HCT116 (cell line): ENCODE results near the gene GAL. TPM values are rescaled to one million over a fixed set of nuclear protein-coding genes. Genes with fewer than 3 reads are reported as not detected.

Experiments
- ATAC-seq: fragments of 200-7000 bp; cut with Tn5 transposase; 2 replicates; pipeline ENCODE4 v1.9.1; 2020; ENCODE audit warnings: mild to moderate bottlenecking, moderate library complexity
- BruUV-seq: library from RNA; stranded (reverse); fragments of 400-500 nt; replicated peaks from 2 replicates; lab custom pipeline; 2021; lab: Mats Ljungman, UMichigan
- CTCF ChIA-PET: fragments of 300-600 bp; sonication (Branson Sonifier 250); formaldehyde crosslinking; loops from one replicate; lab custom pipeline; 2021; ENCODE audit warnings: antibody characterized with exemption; lab: Charles Lee
- POLR2A ChIA-PET: fragments of 300-600, 350-600 bp; sonication (Branson Sonifier 250); formaldehyde crosslinking; loops from one replicate; lab custom pipeline; 2021; ENCODE audit warnings: antibody characterized with exemption; lab: Charles Lee
- RAD21 ChIA-PET, 2 experiments: fragments of 300-600 bp; sonication (Branson Sonifier 250); formaldehyde crosslinking; loops; one replicate each; lab custom pipeline; 2023; ENCODE audit warnings: low total read pairs in 2 of 2; ENCODE audit not compliant: uncharacterized antibody in 2 of 2, unreplicated experiment in 2 of 2, low non-redundant PET in 1 of 2; lab: Charles Lee
- DNase-seq: peaks from one replicate; pipeline ENCODE4 v3.0.0-alpha.2; 2010; ENCODE audit warnings: low read depth, low spot score
- H2AFZ ChIP-seq: fragments of 200-600 bp; shearing (Covaris generic), sonication (generic); 2 replicates; pipeline ENCODE4 v1.6.1; 2017; ENCODE audit warnings: low read depth, mixed run types, mixed read lengths, antibody characterized with exemption, low read length; ENCODE audit not compliant: poor library complexity, severe bottlenecking
- H3K27ac ChIP-seq: 2 replicates; pipeline ENCODE4 v1.5.1; 2012; ENCODE audit warnings: low read depth, low read length
- H3K27me3 ChIP-seq: fragments of 200-600 bp; sonication (generic); 2 replicates; pipeline ENCODE4 v1.6.1; 2016; ENCODE audit warnings: mixed run types, low read length, mixed read lengths; ENCODE audit not compliant: insufficient read depth
- H3K36me3 ChIP-seq, 2 experiments: fragments of 200-500 bp in 1 of 2; fragments of 200-600 bp in 1 of 2; sonication (Bioruptor generic) in 1 of 2; sonication (generic) in 1 of 2; 2 replicates each; pipeline versions ENCODE4 v1.5.1 to v1.6.1; 2014 to 2016; ENCODE audit warnings: low read length in 2 of 2, inconsistent platforms in 1 of 2, mixed read lengths in 1 of 2, mixed run types in 1 of 2; ENCODE audit not compliant: insufficient read depth in 2 of 2, control insufficient read depth in 1 of 2
- H3K4me1 ChIP-seq, 2 experiments: fragments of 200-600 bp in 1 of 2; sonication (generic) in 1 of 2; 2 replicates each; pipeline versions ENCODE4 v1.5.1 to v1.6.1; 2012 to 2017; ENCODE audit warnings: low read length in 2 of 2, inconsistent platforms in 1 of 2, mild to moderate bottlenecking in 1 of 2, mixed read lengths in 1 of 2, mixed run types in 1 of 2, moderate library complexity in 1 of 2; ENCODE audit not compliant: insufficient read depth in 2 of 2, control insufficient read depth in 1 of 2
- H3K4me2 ChIP-seq: fragments of 200-600 bp; sonication (generic); 2 replicates; pipeline ENCODE4 v1.6.1; 2017; ENCODE audit warnings: mixed run types, low read length, mixed read lengths
- H3K4me3 ChIP-seq, 2 experiments: fragments of 200-600 bp in 1 of 2; sonication (generic) in 1 of 2; replicated peaks in 1 of 2; 2 replicates each; pipeline ENCODE4 v1.5.1; 2011 to 2016; ENCODE audit warnings: low read length in 2 of 2, control low read depth in 1 of 2, low read depth in 1 of 2, mild to moderate bottlenecking in 1 of 2, mixed read lengths in 1 of 2, mixed run types in 1 of 2
- H3K79me2 ChIP-seq: fragments of 200-600 bp; sonication (generic); 2 replicates; pipeline ENCODE4 v1.6.1; 2017; ENCODE audit warnings: mild to moderate bottlenecking, mixed run types, low read length, moderate library complexity, mixed read lengths; ENCODE audit not compliant: insufficient read depth
- H3K9ac ChIP-seq: fragments of 200-600 bp; sonication (generic); 2 replicates; pipeline ENCODE4 v1.6.1; 2016; ENCODE audit warnings: low read length, mixed read lengths
- H3K9me2 ChIP-seq: fragments of 200-600 bp; sonication (generic), shearing (Covaris generic); 2 replicates; pipeline ENCODE4 v1.6.1; 2017; ENCODE audit warnings: mixed run types, mild to moderate bottlenecking, moderate library complexity; ENCODE audit not compliant: insufficient read depth
- H3K9me3 ChIP-seq, 2 experiments: fragments of 200-500 bp in 1 of 2; fragments of 200-600 bp in 1 of 2; sonication (Bioruptor generic) in 1 of 2; sonication (generic) in 1 of 2; 2 replicates each; pipeline ENCODE4 v1.6.1; 2014 to 2017; ENCODE audit warnings: low read length in 2 of 2, mixed read lengths in 2 of 2, inconsistent platforms in 1 of 2, low read depth in 1 of 2, mild to moderate bottlenecking in 1 of 2, mixed run types in 1 of 2, moderate library complexity in 1 of 2; ENCODE audit not compliant: control insufficient read depth in 1 of 2, insufficient read depth in 1 of 2
- H4K20me1 ChIP-seq: fragments of 200-600 bp; sonication (generic), shearing (Covaris generic); 2 replicates; pipeline ENCODE4 v1.6.1; 2017; ENCODE audit warnings: mixed run types, mild to moderate bottlenecking, moderate library complexity; ENCODE audit not compliant: insufficient read depth
- ELF1 ChIP-seq: IDR thresholded peaks from 2 replicates; pipeline ENCODE4 v1.6.1; 2012; ENCODE audit warnings: low read depth, borderline replicate concordance
- EZH2 ChIP-seq: fragments of 200-600 bp; sonication (generic); IDR thresholded peaks from 2 replicates; pipeline ENCODE4 v1.6.1; 2017; ENCODE audit warnings: antibody characterized with exemption, mixed run types
- POLR2AphosphoS5 ChIP-seq: IDR thresholded peaks from 2 replicates; pipeline ENCODE4 v1.6.1; 2011; ENCODE audit warnings: mild to moderate bottlenecking, low read depth, low read length, moderate library complexity
- RAD21 ChIP-seq: IDR thresholded peaks from 2 replicates; pipeline ENCODE4 v1.6.1; 2012; ENCODE audit warnings: low read depth, mild to moderate bottlenecking
- SP1 ChIP-seq: IDR thresholded peaks from 2 replicates; pipeline ENCODE4 v1.6.1; 2012; ENCODE audit warnings: low read depth
- SRF ChIP-seq: IDR thresholded peaks from 2 replicates; pipeline ENCODE4 v1.6.1; 2012; ENCODE audit warnings: low read depth
- YY1 ChIP-seq: IDR thresholded peaks from 2 replicates; pipeline ENCODE4 v1.6.1; 2011; ENCODE audit warnings: low read length, low read depth, moderate library complexity, mild to moderate bottlenecking; ENCODE audit not compliant: insufficient replicate concordance; ENCODE audit errors: extremely low read depth
- intact Hi-C: fragments of 100-400 bp; cut with micrococcal nuclease; formaldehyde crosslinking; loops from 2 replicates; pipeline ENCODE4 v1.10.0; 2022
- total RNA-seq: library from RNA; stranded (reverse); gene quantifications from one replicate; pipeline ENCODE4 v1.2.1, GENCODE V29; 2021; ENCODE audit not compliant: unreplicated experiment
- TF ChIP-seq, protein P1 (sequence below): IDR thresholded peaks from 2 replicates; pipeline ENCODE4 v1.6.1; 2012
- TF ChIP-seq, protein P2 (sequence below): IDR thresholded peaks from 2 replicates; pipeline ENCODE4 v1.6.1; 2011; ENCODE audit warnings: mild to moderate bottlenecking, low read length, moderate library complexity; ENCODE audit not compliant: insufficient replicate concordance; ENCODE audit errors: extremely low read depth
- TF ChIP-seq, protein P3 (sequence below): IDR thresholded peaks from 2 replicates; pipeline ENCODE4 v1.6.1; 2012; ENCODE audit warnings: low read depth

The GAL gene
- total RNA-seq, 1 experiment from 2014 or later = 83.1 TPM

- ATAC-seq (no peak), DNase-seq (no peak)
- H3K9me2 ChIP-seq = no peaks in the 10 kb centered on the region
- no peaks in the 10 kb centered on the region; a peak in 1 of 4 replicates for H3K9me3 ChIP-seq
- no peak overlapping the region for H3K4me2 ChIP-seq
- no TSS peak for BruUV-seq
- peaks cover 0 to 20% of the 10 kb centered on the region in 2 experiments; a peak in 1 of 4 replicates for H3K36me3 ChIP-seq
- no peak overlapping the region for H2AFZ ChIP-seq
- intact Hi-C loops = no loop called here
- H3K27me3 ChIP-seq = no peaks in the 10 kb centered on the region
- TF ChIP-seq, protein P1, sequence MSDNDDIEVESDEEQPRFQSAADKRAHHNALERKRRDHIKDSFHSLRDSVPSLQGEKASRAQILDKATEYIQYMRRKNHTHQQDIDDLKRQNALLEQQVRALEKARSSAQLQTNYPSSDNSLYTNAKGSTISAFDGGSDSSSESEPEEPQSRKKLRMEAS = no peak
- TF ChIP-seq EZH2 (no peak), YY1 (no peak), POLR2AphosphoS5 (no peak), SP1 (no peak), SRF (no peak), ELF1 (no peak), RAD21 (no peak)
- TF ChIP-seq, protein P2, sequence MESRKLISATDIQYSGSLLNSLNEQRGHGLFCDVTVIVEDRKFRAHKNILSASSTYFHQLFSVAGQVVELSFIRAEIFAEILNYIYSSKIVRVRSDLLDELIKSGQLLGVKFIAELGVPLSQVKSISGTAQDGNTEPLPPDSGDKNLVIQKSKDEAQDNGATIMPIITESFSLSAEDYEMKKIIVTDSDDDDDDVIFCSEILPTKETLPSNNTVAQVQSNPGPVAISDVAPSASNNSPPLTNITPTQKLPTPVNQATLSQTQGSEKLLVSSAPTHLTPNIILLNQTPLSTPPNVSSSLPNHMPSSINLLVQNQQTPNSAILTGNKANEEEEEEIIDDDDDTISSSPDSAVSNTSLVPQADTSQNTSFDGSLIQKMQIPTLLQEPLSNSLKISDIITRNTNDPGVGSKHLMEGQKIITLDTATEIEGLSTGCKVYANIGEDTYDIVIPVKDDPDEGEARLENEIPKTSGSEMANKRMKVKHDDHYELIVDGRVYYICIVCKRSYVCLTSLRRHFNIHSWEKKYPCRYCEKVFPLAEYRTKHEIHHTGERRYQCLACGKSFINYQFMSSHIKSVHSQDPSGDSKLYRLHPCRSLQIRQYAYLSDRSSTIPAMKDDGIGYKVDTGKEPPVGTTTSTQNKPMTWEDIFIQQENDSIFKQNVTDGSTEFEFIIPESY = no peak
- TF ChIP-seq, protein P3, sequence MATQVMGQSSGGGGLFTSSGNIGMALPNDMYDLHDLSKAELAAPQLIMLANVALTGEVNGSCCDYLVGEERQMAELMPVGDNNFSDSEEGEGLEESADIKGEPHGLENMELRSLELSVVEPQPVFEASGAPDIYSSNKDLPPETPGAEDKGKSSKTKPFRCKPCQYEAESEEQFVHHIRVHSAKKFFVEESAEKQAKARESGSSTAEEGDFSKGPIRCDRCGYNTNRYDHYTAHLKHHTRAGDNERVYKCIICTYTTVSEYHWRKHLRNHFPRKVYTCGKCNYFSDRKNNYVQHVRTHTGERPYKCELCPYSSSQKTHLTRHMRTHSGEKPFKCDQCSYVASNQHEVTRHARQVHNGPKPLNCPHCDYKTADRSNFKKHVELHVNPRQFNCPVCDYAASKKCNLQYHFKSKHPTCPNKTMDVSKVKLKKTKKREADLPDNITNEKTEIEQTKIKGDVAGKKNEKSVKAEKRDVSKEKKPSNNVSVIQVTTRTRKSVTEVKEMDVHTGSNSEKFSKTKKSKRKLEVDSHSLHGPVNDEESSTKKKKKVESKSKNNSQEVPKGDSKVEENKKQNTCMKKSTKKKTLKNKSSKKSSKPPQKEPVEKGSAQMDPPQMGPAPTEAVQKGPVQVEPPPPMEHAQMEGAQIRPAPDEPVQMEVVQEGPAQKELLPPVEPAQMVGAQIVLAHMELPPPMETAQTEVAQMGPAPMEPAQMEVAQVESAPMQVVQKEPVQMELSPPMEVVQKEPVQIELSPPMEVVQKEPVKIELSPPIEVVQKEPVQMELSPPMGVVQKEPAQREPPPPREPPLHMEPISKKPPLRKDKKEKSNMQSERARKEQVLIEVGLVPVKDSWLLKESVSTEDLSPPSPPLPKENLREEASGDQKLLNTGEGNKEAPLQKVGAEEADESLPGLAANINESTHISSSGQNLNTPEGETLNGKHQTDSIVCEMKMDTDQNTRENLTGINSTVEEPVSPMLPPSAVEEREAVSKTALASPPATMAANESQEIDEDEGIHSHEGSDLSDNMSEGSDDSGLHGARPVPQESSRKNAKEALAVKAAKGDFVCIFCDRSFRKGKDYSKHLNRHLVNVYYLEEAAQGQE = no peak
- H3K4me3 ChIP-seq = no peak overlapping the region
- H3K27ac ChIP-seq = no peak overlapping the region
- POLR2A ChIA-PET = interaction anchor here (1.7 kb wide), 1 partner anchor 14 kb away, joined by 5 read pairs; no protein-coding TSS in a partner anchor
- H3K9ac ChIP-seq = no peak overlapping the region
- H3K79me2 ChIP-seq = no peaks in the 10 kb centered on the region
- H3K4me1 ChIP-seq = no peaks in the 10 kb centered on the region
- RAD21 ChIA-PET = no interaction called here
- no peaks in the 10 kb centered on the region for H4K20me1 ChIP-seq
- CTCF ChIA-PET = interaction anchor here (1.2 kb wide), 1 partner anchor 48 kb away, joined by 3 read pairs; no protein-coding TSS in a partner anchor
These were observed 7.0 kb downstream of the GAL start for GRCh38 chr11:68691402-68691784.
